Omental fat pad (tissue), 4 donors: ENCODE results near the gene MAP6. TPM values are rescaled to one million over a fixed set of nuclear protein-coding genes. Genes with fewer than 3 reads are reported as not detected.

Source experiments
- ATAC-seq: fragments of 150-250 bp; one replicate; pipeline ENCODE4 v1.9.1; 2016; ENCODE audit warnings: mild to moderate bottlenecking, moderate library complexity; ENCODE audit not compliant: low FRiP score
- DNase-seq: peaks from one replicate; pipeline ENCODE4 v3.0.0-alpha.2; 2019; ENCODE audit warnings: low spot score
- total RNA-seq, 4 donors: library from RNA; depleted of rRNA; stranded (reverse); fragments of >200 nt; gene quantifications; one replicate each; pipeline ENCODE4 v1.1.0, GENCODE V29; 2016
- TF ChIP-seq, protein P1 (sequence below), 3 donors: fragments of 450-650 bp; IDR thresholded peaks; one replicate each; pipeline ENCODE4 v1.5.1; 2016 to 2017; ENCODE audit warnings: antibody characterized with exemption in 3 of 3, mild to moderate bottlenecking in 3 of 3, moderate library complexity in 2 of 3

MAP6 gene
- total RNA-seq, 4 donors from 2014 or later: 3.2 to 7.0 (median 4.2) TPM

DNA sequence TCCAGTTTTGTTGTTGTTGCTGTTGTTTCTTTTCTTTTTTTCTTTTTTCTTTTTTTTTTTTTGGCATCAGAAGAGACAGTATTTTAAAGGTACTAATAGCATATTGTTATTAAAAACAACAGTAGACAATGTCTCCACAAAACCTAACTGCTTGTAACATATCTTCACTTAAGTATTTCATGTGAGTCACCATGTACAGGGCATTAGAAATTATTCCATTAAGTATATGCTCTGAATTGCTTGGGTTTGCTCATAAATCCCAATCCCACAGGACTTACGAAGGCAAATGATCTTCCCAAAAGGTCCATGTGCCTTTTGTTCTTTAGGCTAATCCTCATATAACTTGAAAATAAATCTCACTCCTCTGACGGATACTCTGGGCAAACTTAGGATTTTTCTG, 35.9 kb downstream of the MAP6 start:
- DNase-seq: no peak
- no peak for ATAC-seq
- TF ChIP-seq, protein P1, sequence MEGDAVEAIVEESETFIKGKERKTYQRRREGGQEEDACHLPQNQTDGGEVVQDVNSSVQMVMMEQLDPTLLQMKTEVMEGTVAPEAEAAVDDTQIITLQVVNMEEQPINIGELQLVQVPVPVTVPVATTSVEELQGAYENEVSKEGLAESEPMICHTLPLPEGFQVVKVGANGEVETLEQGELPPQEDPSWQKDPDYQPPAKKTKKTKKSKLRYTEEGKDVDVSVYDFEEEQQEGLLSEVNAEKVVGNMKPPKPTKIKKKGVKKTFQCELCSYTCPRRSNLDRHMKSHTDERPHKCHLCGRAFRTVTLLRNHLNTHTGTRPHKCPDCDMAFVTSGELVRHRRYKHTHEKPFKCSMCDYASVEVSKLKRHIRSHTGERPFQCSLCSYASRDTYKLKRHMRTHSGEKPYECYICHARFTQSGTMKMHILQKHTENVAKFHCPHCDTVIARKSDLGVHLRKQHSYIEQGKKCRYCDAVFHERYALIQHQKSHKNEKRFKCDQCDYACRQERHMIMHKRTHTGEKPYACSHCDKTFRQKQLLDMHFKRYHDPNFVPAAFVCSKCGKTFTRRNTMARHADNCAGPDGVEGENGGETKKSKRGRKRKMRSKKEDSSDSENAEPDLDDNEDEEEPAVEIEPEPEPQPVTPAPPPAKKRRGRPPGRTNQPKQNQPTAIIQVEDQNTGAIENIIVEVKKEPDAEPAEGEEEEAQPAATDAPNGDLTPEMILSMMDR (IDR thresholded peaks at IDR 0.05): no peak

DNA sequence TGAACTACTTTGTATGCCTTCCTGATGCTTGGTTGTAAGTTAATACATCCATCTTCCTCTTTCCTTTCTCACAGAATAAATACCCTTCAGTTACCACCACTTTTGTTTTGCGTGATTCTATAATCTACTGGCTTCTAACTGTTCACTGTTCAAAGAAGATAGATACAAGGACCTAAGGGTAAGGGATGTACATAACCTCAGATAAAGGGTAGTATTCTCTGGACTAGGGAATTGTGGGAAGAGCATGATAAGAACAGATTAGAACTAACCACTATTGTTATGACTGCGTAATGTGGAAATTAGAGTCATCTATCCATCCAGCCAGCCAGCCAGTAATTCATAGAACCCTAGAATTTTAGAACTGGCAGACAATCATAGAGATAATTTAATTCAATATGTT, 36.4 kb downstream of the MAP6 start:
- DNase-seq: no peak
- no peak for ATAC-seq
- TF ChIP-seq, protein P1 (IDR thresholded peaks at IDR 0.05): no peak

DNA sequence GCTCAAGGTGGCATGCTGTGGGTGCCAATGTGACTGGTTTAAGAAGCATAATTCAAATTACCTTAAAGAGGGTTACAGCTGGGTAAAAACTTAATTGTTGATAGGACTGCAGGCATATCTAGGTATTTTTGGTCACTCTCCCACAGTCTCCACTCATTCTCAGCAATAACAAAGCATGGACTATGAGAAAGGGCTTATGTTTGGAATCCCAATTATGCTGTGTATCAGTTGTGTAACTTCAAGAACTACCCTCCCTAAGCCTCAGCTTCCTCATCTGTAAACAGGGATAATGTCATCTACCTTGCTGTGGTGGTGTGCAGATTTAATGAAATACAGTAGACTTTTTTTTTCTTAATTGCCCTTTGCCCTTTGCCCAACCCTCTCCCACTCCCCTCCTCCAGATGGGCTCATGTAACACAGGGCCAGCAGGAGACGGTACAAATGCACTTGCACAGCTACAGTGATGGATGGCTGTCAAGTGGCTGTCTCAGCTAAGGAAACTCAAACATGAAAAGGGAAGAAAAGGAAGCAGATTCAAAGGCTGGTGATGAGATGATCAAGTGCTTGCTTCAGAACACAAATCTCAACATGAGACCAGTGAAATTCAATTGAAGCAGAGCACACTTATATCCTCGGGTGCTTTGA, 37.6 kb downstream of the MAP6 start:
- no peak for ATAC-seq
- TF ChIP-seq, protein P1 (IDR thresholded peaks at IDR 0.05): no peak
- no peak for DNase-seq

DNA sequence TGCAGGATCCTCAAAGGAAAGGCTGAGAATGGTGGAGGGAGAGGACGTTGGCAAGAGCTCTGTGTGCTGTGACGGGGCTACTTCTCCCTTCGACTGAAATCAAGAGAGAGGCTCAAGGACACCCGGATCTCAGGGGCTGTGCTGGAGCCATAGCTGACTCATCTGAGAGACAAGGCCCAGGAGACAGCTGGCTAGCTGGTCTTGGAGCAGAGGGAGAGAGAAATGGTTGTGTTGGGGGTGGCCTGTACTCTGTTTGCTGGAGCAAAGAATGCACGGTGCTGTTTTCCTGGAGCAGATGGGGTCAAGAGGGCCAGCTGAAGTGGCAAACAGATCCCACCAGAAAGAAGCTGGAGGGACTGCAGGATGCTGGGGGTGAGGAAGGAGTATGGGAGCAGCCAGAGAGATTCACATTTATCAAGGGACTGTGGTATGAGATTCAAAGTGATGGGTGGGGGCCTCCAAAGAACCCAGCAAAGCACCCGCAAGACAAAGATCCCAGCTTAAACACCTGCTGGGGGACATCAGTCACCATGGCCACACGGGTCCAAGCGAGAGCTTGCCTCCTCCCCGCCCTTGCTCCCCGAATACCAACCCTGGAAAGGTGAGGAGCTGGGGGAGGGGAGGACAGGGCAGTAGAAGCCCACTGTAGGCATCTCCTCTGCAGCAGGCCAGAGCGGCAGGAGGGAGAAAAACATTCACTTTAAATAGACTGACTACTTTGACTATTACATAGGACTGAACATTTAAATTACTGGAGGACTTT, 40.8 kb downstream of the MAP6 start:
- DNase-seq: no peak
- ATAC-seq: no peak
- TF ChIP-seq, protein P1 (IDR thresholded peaks at IDR 0.05): no peak

DNA sequence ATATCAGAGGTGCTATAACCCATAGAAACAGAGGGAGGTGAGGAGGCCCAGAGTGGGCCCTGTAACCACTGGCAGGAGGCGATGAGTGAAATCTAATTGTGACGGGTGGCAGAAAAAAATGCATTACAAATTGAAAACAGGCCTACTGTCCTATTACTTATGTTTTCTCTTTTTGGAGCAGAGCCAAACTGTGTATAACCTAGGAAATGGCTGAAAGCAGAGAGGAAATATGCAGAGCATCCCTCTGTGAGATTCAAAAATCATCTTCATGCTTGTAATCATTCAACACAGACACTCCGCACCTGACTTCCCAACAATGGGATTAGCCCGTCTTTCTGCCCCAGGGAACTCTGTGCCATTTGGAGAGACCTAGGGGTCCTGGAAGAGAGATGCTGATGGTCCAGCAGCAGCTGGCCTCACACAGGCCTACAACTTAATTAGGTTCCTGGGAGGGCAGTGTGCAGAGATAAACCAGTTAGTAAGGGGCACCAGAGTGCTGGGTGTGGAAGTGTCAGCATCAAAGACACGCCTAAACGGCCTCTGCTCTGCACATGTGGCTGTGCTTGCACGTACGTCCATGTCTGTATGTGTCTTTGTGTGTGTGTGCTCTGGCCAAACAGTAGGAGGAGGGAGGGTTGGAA, 41.8 kb downstream of the MAP6 start:
- DNase-seq (no peak), ATAC-seq (no peak)
- TF ChIP-seq, protein P1 (IDR thresholded peaks at IDR 0.05): no peak

DNA sequence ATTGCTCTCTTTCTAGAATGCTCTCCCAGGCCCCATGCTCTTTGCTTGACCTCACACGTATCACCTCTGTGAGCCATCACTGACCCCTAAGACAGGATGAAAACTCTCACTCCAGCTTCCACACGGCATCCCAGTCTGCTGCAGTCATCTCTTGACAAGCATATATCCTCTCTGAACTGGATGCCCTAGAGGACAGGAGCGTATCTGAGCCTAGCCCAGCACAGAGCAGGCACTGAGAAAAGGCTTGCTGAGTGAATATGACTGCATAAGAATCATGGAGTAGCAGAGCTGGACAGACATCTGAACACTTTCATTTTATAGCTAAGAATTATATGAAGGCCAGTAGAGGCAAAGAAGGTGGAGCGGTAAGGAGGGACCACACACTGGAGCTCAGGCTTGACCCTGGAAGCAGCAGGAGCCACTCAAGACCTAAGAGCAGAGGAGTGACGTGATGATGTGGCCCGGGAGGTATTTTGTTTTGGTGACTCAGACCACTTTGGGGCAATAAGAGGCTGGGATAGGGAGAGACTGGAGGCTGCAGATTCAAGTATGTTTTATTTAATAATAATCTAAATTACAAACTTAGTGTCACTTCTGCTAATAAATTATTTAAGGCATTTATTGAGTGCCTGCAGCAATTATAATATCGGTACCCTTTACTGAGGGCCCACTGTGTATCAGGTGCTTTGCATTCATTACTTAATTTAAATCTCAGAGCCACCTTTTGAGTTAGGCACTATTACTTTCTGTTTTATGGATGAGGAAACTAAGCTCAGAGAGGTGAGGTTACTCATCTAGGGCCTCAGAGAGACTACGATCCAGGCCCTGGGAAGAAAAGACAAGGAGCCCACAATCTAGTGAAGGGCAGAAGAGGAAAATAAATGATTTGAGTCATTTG, 42.6 kb downstream of the MAP6 start:
- TF ChIP-seq, protein P1 (IDR thresholded peaks at IDR 0.05): no peak
- DNase-seq: no peak
- no peak for ATAC-seq
